C1 segment of cervical spinal cord (tissue), 14 donors: ENCODE data around the gene RPL35A.
"Not testable (repeated sequence)": the region's sequence is repeated elsewhere in the genome, so short reads cannot be mapped to it uniquely, and the experiment has no call there.

Experiments used
- DNase-seq, 14 donors: peaks; one replicate each; lab custom pipeline; 2025; lab: John Stamatoyannopoulos, UW

The RPL35A gene

GRCh38 chr3:197951392-197951990 lies 1.5 kb downstream of the RPL35A start:
- no peak for DNase-seq

DNA sequence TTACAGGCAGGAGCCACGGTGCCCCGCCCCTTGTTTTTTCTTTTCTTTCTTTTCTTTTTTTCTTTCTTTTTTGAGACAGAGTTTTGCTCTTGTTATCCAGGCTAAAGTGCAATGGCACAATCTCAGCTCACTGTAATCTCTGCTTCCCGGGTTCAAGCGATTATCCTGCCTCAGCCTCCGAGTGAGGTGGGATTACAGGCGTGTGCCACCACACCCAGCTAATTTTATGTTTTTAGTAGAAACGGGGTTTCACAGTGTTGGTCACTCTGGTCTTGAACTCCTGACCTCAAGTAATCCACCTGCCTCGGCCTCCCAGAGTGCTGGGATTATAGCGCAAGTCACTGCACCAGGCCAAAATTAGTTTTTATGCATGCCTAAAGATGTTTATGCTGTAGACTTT lies 2.5 kb downstream of the RPL35A start:
- DNase-seq, result no peak

DNA sequence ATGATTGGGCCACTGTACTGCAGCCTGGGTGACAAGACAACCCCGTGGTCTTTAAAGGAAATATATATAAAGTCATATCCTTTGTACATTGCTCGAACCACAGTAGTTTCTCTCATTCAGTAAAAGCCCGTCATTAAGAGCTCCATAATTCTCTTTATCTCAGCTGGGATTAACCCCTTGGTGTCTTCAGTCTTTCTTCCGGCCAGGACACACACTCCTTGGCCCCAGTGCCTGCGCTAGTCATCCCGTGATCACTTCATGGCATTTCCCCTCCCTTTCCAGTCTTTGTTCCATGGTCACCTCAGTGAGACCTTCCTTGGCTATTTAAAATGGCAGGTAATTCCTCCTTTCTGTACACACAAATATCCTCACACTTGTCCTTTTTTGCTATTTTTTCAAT lies 3.3 kb downstream of the RPL35A start:
- DNase-seq, result no peak

DNA sequence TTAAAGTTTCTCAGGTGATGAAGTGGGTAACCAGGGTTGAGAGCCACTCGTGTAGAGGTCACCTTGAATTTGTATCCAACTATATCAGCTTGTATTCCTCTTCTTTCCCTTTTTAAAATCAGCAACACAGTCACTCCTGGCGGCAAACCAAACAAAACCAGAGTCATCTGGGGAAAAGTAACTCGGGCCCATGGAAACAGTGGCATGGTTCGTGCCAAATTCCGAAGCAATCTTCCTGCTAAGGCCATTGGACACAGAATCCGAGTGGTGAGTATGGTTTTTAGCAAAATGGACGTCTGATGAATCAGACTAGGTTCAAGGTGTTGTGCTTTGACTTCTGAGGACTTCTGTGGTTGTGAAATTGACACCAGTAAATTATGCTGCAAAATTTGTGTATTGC lies 3.9 kb downstream of the RPL35A start:
- DNase-seq, result peak in 3 of 14 donors; percentile 2 to 12 (median 11)

DNA sequence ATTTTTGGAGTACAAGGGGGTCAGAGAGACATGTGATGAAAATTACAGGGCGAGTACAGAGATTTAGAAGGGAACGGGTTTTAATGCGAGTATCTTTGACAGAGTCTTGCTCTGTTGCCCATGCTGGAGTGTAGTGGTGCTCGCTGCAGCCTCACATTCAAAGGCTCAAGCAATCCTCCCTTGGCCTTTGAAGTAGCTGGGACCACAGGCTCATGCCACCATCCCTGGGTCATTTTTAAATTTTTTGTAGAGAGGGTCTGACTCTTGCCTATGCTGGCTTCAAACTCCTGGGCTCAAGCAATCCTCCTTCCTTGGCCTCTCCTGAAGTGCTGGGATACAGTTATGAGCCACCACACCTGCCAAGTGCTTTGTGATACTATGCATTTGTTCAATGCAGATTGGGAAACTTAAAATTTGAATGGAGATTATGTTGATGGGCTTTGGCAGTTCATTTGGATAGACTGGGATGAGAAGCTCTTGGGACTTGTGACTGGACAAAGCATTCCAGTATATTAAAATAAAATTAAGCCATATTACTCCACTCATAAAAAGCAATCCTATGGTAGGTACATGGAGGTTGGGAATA lies 6.0 kb downstream of the RPL35A start:
- DNase-seq, result no peak

DNA sequence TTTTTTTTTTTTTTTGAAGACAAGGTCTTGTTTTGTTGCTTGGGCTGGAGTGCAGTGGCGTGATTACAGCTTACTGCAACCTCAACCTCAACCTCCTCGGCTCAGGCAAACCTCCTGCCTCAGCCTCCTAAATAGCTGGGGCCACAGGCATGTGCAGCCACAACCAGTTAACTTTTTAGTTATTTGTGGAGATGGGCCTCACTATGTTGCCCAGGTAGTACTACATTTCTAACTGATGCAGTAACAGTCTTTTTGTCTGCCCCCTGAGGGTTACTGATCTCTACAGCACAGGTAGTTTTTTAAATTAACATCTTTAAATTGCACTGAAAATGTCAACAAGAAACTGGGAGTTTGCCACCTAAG lies 6.6 kb downstream of the RPL35A start:
- no peak for DNase-seq

DNA sequence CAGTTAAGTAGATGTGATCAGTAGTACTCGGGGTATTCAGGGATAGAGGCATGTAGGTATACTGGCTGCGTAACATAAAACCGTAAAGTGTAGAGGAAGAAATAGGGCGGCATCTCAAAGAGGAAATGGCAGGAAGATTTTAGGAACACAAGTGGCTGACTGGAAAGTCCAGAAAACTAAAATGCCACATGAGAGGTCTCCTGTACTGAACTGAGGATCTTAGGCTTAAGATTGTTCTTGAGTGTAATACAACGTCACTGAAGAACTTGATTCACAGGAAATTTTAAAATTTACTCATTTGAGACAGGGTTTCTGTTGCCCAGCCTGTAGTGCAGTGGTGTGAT lies 7.8 kb downstream of the RPL35A start:
- DNase-seq, result no peak

GRCh38 chr3:197958346-197958745 lies 8.4 kb downstream of the RPL35A start:
- DNase-seq, result no peak

DNA sequence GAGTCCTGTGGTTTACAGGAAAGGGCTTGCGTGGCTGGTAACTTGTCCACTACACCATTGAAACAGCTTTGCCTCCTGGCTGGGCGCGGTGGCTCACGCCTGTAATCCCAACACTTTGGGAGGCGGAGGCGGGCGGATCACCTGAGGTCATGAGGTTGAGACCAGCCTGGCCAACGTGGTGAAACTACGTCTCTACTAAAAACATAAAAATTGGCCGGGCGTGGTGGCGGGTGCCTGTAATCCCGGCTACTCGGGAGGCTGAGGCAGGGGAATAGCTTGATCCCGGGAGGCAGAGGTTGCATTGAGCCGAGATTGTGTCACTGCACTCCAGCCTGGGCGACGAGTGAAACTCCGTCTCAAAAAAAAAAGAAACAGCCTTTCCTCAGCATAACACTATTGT lies 8.9 kb downstream of the RPL35A start:
- not testable (repeated sequence) for DNase-seq

- DNase-seq, result no peak
Measured at GRCh38 chr3:197959500-197959890, 9.5 kb downstream of the RPL35A start.

DNA sequence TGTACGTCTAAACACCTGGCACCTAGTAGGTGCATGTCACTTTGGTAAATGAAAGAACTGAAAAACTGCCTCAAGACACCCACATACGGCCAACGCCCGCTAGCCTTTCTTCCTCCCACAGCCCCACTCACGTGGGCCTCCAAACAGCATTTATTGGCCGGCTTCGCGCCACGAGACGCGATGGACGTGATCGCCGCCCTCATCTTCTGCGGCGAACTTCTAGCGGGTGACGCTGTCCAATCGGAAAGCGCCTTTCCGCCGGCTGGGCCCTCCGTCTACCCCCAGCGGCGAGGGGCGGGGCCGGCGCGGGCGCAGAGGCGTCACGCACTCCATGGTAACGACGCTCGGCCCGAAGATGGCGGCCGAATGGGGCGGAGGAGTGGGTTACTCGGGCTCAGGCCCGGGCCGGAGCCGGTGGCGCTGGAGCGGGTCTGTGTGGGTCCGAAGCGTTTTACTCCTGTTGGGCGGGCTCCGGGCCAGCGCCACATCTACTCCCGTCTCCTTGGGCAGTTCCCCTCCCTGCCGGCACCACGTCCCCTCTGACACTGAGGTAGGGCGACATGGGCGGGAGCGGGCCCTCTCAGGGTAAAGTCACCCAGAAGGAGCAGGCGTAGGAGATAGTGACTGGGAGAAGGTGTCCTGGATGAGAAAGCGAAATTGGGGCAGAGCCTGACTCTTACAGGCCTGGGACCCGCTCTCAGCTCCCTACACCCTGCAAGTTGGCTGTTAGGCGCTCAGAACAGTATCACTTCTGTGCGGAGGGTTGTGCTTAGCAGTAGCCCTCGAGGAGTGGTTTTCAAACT lies 10.1 kb downstream of the RPL35A start, which contains the start of gene LMLN:
Gene LMLN (plus strand): TSS at position 327 of the 803 bp plus-strand sequence. CDS start 29 bp downstream, at position 356.
- peak; percentile 41 to 95 (median 88) for DNase-seq

DNA sequence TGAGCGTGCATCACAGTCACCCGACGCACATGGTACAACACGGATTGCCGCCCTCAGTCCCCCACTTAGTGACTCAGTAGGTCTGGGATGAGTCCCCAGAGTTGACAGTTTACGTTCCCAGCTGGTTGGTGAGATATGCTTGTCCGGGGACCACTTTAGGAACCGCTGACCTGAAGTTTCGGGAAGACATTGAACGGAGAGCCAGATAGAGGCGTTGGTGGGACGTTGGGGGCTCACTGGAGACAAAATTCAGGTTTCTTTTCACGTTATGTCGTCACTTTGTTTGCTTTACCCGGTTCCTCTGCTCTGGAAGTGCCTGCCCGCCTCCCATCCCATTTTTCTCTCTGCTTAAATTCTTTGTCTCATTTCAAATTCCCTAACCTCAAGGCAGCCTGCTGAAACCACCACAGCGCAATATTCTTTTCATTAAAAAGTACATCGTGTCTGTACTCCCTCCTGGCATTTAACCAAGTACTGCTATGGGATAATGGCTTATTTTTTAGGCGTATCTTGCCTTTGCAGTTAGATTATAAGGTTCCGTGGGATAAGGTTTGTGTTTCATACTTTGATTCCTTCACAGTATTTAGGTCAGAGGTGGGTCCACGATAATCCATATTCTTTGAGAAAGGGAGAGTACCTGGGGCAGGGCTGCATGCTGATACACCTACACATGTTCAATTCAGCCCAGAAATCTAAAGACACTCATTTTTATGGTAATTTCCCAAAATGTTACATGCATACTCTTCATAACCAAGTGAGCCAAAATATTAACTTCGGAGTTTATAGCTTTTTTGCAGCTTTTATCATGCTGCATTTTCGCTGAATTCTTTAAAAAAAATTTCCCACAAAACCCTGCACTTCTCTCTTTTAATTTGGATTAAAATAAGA lies 10.9 kb downstream of the RPL35A start:
- peak in 2 of 14 donors; percentile 34 to 50 for DNase-seq

DNA sequence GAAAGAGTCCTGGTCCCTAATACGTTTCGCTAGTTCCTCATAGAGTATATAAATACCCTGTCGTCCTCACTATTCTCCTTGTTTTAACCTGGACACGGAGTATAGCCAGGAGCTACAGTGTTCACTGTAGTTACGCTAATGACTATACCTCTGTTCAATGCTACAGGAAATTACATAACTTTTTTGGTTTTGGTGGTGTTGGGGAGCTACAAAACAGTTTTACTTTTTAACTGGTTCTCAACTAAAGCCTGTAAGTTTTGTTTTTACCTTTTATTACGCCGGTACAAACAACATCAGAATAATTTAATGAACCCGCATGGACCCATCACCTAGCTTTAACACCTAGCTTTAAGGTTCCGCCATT lies 11.6 kb downstream of the RPL35A start:
- DNase-seq, result no peak

DNA sequence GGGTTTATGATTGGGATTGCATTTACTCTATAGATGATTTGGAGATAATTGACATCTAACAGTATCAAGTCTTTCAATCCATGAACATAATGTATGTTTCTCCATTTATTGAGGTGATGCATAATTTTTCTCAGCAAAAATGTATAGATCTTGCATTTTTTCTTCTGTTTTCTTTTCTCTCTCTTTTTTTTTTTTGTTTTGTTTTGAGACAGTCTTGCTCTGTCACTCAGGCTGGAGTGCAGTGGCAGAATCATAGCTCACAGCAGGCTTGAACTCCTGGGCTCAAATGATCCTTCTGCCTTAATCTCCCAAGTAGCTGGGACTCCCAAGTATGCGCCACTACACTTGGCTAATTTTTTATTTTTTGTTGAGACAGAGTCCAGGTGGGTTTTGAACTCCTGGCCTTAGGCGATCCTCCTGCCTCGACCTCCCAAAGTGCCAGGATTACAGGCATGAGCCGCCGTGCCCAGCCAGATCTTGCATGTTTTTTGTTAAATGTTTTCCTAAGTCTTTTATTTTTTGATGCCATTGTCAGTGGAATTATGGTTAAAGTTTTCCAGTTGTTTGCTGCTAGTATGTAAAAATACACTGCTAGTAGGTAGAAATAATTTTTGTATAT lies 13.1 kb downstream of the RPL35A start:
- no peak for DNase-seq

GRCh38 chr3:197967337-197967989 lies 17.5 kb downstream of the RPL35A start:
- DNase-seq, result not testable (repeated sequence)

- no peak for DNase-seq
Measured at GRCh38 chr3:197970588-197970987, 20.6 kb downstream of the RPL35A start.

GRCh38 chr3:197974016-197974415 lies 24.0 kb downstream of the RPL35A start:
- no peak for DNase-seq

- no peak for DNase-seq
Measured at GRCh38 chr3:197975311-197975710, 25.3 kb downstream of the RPL35A start.

- no peak for DNase-seq
Measured at GRCh38 chr3:197983076-197983475, 33.1 kb downstream of the RPL35A start.

DNA sequence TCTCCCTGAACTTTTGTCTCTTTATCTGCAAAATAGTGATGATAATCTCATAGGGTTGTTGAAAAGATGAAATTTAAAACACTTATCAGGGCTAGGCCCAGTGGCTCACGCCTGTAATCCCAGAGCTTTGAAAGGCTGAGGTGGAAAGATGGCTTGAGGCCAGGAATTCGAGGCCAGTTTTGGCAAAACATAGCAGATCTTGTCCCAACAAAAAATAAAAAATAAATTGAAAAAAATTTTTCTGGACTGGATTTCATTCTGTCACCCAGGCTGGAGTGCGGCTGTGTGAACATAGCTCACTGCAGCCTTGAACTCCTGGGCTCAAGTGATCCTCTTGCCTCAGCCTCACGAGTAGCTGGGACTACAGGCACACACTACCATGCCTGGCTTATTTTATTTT lies 39.7 kb downstream of the RPL35A start:
- DNase-seq, result no peak

DNA sequence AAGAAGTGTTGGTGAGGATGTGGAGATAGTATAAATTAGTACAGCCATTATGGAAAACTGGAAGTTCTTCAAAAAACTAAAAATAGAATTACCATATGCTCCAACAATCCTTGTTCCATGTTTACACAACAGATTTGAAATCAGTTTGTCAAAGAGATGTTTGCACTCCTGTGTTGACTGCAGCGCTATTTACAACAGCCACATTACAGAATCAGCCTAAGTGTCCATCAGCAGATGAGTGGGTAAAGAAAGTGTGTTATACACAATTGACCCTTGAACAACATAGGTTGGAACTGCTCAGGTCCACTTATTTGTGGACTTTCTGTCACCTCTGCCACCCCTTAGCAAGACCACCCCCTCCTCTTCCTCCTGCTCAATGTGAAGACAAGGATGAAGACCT lies 44.7 kb downstream of the RPL35A start:
- no peak for DNase-seq
